ENCODE measurements around the gene HEBP2.

Gene HEBP2

GRCh38 chr6:138382498-138383265 lies 21.3 kb upstream of the HEBP2 start:
- no peaks in the 10 kb centered on the region for H3K36me3 ChIP-seq (ENCODE audit: insufficient read depth)
- no peaks in the 10 kb centered on the region for H3K4me1 ChIP-seq (ENCODE audit: low read depth, poor library complexity, severe bottlenecking)
- H2AFZ ChIP-seq (ENCODE audit: low read depth): no peak overlapping the region
- no peak overlapping the region for H3K27ac ChIP-seq
- no peaks in the 10 kb centered on the region for H3K79me2 ChIP-seq (ENCODE audit: insufficient read depth, low read depth)
- H3K27me3 ChIP-seq (ENCODE audit: insufficient read depth, low read depth): no peaks in the 10 kb centered on the region
- no peak for TF ChIP-seq CTCF (conservative IDR thresholded peaks at IDR 0.05; ENCODE audit: low read depth, low read length)
- no peak overlapping the region for H3K9ac ChIP-seq
- no peak overlapping the region for H3K4me2 ChIP-seq
- no peaks in the 10 kb centered on the region for H4K20me1 ChIP-seq (ENCODE audit: insufficient read depth)
- H3K4me3 ChIP-seq (IDR thresholded peaks at IDR 0.05; ENCODE audit: insufficient read depth, low read depth, low read length): no peak overlapping the region

DNA sequence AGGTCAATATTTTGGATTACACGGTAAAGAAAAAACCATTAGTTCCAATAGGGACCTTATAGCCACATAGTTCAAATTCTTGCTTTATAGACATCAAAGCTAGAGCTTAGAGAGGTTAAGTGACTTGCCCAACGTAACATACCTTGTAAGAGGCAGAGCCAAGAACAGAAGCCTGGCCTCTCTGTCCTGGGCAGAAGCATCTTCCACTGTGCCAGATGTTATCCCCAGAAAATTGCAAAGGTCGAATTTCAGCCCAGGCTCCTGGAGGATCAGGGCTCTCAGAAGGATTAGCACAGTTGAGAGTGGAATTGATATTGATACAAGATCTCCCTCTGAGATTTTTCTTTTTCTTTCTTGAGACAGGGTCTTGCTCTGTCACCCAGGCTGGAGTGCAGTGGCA lies 20.2 kb upstream of the HEBP2 start:
- TF ChIP-seq CTCF (conservative IDR thresholded peaks at IDR 0.05; ENCODE audit: low read depth, low read length): no peak
- Histone ChIP-seq H3K79me2 (ENCODE audit: insufficient read depth, low read depth) (no peaks in the 10 kb centered on the region), H3K27me3 (ENCODE audit: insufficient read depth, low read depth) (no peaks in the 10 kb centered on the region), H3K9ac (no peak overlapping the region), H2AFZ (ENCODE audit: low read depth) (no peak overlapping the region), H3K27ac (no peak overlapping the region), H4K20me1 (ENCODE audit: insufficient read depth) (no peaks in the 10 kb centered on the region), H3K4me3 (IDR thresholded peaks at IDR 0.05; ENCODE audit: insufficient read depth, low read depth, low read length) (no peak overlapping the region), H3K4me1 (ENCODE audit: low read depth, poor library complexity, severe bottlenecking) (no peaks in the 10 kb centered on the region), H3K36me3 (ENCODE audit: insufficient read depth) (no peaks in the 10 kb centered on the region), H3K4me2 (no peak overlapping the region)

DNA sequence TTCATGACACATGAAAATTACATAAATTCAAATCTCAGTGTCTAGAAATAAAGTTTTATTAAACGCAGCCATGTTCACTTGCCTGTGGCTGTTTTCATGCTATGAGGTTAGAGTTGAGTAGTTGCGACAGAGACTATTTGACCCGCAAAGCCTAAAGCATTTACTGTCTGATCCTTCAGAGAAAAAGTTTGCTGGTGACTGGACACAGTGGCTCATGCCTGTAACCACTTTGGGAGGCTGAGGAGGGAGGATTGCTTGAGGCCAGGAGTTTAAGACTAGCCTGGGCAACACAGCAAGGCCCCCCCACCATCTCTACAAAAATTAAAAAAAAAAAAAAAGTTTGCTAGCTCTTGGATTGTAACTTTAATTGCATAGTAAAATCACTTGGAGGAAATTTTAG lies 17.1 kb upstream of the HEBP2 start:
- no peaks in the 10 kb centered on the region for H3K36me3 ChIP-seq (ENCODE audit: insufficient read depth)
- no peak overlapping the region for H3K4me3 ChIP-seq (IDR thresholded peaks at IDR 0.05; ENCODE audit: insufficient read depth, low read depth, low read length)
- no peak overlapping the region for H2AFZ ChIP-seq (ENCODE audit: low read depth)
- TF ChIP-seq CTCF (conservative IDR thresholded peaks at IDR 0.05; ENCODE audit: low read depth, low read length): no peak
- H3K27me3 ChIP-seq (ENCODE audit: insufficient read depth, low read depth): no peaks in the 10 kb centered on the region
- no peak overlapping the region for H3K9ac ChIP-seq
- no peaks in the 10 kb centered on the region for H3K79me2 ChIP-seq (ENCODE audit: insufficient read depth, low read depth)
- no peaks in the 10 kb centered on the region for H3K4me1 ChIP-seq (ENCODE audit: low read depth, poor library complexity, severe bottlenecking)
- no peaks in the 10 kb centered on the region for H4K20me1 ChIP-seq (ENCODE audit: insufficient read depth)
- no peak overlapping the region for H3K4me2 ChIP-seq
- no peak overlapping the region for H3K27ac ChIP-seq

DNA sequence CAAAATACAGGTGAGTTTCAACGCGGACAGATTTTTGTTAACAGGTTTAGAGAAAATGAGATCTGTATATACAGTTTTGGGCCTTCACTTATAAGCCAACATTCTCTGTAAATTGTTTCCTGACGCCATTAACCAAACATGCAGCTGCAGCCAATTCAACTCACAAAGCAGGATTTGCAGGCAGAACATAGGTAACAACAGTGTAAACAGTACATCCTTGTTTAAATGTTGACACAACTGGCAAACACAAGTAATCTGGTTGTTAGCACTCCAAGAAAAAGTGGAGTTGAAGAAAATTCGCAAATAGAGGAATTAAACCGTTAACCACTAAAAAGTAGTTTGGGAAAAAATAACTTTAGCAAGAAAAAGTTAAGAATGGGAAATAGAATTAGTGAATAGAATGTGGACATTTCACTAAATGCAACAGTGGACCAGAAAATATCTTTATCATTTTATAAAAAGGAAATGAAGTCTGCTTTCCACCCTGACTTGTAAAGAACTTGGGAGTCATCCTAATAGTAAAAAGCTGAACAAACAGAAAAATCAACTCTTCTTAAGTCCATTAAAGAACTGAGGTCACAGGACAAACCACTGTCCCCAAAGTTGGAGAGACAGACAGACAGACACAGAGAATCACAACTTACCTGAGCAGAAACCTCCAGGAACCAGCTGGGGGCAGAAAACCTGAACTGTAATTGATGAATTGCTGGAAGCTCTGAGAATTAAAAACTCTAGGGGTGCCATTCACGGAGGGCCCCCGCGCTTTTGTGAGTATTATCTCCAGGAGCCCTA lies 16.2 kb upstream of the HEBP2 start:
- Histone ChIP-seq H3K27me3 (ENCODE audit: insufficient read depth, low read depth) (no peaks in the 10 kb centered on the region), H3K36me3 (ENCODE audit: insufficient read depth) (no peaks in the 10 kb centered on the region), H3K79me2 (ENCODE audit: insufficient read depth, low read depth) (no peaks in the 10 kb centered on the region), H3K27ac (no peak overlapping the region), H4K20me1 (ENCODE audit: insufficient read depth) (no peaks in the 10 kb centered on the region), H3K4me2 (no peak overlapping the region), H2AFZ (ENCODE audit: low read depth) (no peak overlapping the region), H3K9ac (no peak overlapping the region), H3K4me1 (ENCODE audit: low read depth, poor library complexity, severe bottlenecking) (no peaks in the 10 kb centered on the region), H3K4me3 (IDR thresholded peaks at IDR 0.05; ENCODE audit: insufficient read depth, low read depth, low read length) (no peak overlapping the region)
- TF ChIP-seq CTCF (conservative IDR thresholded peaks at IDR 0.05; ENCODE audit: low read depth, low read length): no peak
